ENCODE measurements around the gene CPB2. TPM values are rescaled to one million over a fixed set of nuclear protein-coding genes. Genes with fewer than 3 reads are reported as not detected.

CPB2 gene
- total RNA-seq, 2 donors from 2014 or later: 0.85 TPM; not detected in 1

DNA sequence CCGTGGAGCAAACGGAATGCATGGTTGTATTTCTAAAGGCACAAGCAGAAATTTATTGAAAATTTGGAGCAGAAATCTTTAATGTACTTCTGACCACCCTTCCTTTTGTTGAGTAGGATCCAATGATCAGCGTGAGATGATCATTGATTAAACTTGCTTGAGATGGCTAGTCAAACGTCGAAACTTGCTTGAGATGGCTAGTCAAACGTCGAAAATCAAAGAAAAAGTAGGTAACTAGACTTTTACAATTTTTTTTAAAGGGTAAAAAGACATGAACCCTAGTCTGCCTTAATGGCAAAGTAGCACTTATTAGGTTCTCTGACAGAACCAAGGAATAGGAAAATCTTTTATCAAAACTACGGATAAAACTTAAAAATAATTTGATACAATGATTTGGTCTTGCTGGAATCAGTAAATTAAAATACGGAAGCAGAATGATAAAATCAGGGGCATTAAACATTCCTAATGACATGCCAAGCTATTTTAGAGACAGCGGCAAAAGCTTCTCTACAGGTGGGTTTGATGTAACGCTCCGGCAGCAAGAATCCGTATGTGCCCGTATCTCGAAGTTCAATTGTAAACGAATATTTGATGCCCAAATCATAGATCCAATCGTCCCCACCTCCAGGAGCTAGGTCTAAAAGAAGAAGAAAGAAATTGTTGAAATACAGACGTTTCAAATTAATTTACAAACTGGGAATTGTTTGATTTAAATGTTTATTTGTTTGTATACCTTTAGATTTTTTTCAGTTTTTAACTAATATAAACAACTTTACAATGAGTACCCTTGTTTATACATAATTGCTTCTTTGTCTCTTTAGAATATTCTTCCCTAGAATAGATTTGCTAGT, 51.4 kb downstream of the CPB2 start:
- no peak for DNase-seq (ENCODE audit: low spot score)
- Histone ChIP-seq H3K27me3 (replicated peaks; ENCODE audit: insufficient read depth) (no peaks in the 10 kb centered on the region), H3K4me1 (replicated peaks) (no peaks in the 10 kb centered on the region), H3K9me3 (no peaks in the 10 kb centered on the region), H3K27ac (peak overlapping the region; percentile 88), H3K36me3 (no peaks in the 10 kb centered on the region), H3K4me3 (peak overlapping the region; percentile 74 to 97)
- no peak for TF ChIP-seq POLR2AphosphoS5 (IDR thresholded peaks at IDR 0.05)
- 21% methylated on average over 18 of the region's 18 CpGs for WGBS
- intact Hi-C loops (cut with DNase I): no loop called here

- Histone ChIP-seq H3K27ac (peak within 1 kb of the TSS; percentile 88), H3K36me3 (no peaks in the 10 kb centered on the region), H3K9me3 (no peaks in the 10 kb centered on the region), H3K27me3 (replicated peaks; ENCODE audit: insufficient read depth) (no peaks in the 10 kb centered on the region), H3K4me3 (peak within 1 kb of the TSS; percentile 74 to 97), H3K4me1 (replicated peaks) (no peaks in the 10 kb centered on the region)
- under 1% methylated on average over 57 of the region's 57 CpGs for WGBS
- intact Hi-C loops (cut with DNase I): no loop called here
- TF ChIP-seq CTCF (IDR thresholded peaks at IDR 0.05): peak in 3 of 4 experiments; percentile 21 to 71 (median 62)
- TF ChIP-seq POLR2A (IDR thresholded peaks at IDR 0.05): peak; percentile 30
- peak; percentile 96 for TF ChIP-seq POLR2AphosphoS5 (IDR thresholded peaks at IDR 0.05)
- DNase-seq (ENCODE audit: low spot score): peak; percentile 95
These were observed 52.3 kb downstream of the CPB2 start, which contains the start of gene ZC3H13 for GRCh38 chr13:46052319-46053161. Gene ZC3H13 (minus strand): TSS chr13:46052746. CDS start chr13:46045507, 7,239 bp downstream.

DNA sequence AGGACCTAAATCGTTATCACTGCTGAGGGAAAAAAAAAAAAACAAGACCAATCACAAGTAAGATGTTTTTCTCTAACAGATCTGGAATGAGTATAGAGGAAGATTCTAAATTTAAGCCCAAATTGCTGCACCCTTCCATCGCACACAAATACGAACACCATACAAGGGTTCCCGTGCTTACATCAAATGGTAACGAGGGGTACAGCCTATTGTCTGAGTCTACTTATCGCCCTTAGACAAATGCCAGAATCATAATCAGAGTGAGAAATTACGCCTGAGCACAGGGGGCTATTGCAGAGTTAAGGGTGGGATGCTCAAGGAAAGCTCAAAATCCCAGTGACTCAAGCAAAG, 52.9 kb downstream of the CPB2 start:
- Histone ChIP-seq H3K9me3 (no peaks in the 10 kb centered on the region), H3K27ac (peak overlapping the region; percentile 88), H3K36me3 (no peaks in the 10 kb centered on the region), H3K27me3 (replicated peaks; ENCODE audit: insufficient read depth) (no peaks in the 10 kb centered on the region), H3K4me3 (peak overlapping the region; percentile 74 to 97), H3K4me1 (replicated peaks) (no peaks in the 10 kb centered on the region)
- no peak for DNase-seq (ENCODE audit: low spot score)
- under 1% methylated on average over 7 of the region's 7 CpGs for WGBS
- intact Hi-C loops (cut with DNase I): no loop called here
- TF ChIP-seq POLR2AphosphoS5 (IDR thresholded peaks at IDR 0.05) (no peak), CTCF (IDR thresholded peaks at IDR 0.05) (no peak), POLR2A (IDR thresholded peaks at IDR 0.05) (no peak)

DNA sequence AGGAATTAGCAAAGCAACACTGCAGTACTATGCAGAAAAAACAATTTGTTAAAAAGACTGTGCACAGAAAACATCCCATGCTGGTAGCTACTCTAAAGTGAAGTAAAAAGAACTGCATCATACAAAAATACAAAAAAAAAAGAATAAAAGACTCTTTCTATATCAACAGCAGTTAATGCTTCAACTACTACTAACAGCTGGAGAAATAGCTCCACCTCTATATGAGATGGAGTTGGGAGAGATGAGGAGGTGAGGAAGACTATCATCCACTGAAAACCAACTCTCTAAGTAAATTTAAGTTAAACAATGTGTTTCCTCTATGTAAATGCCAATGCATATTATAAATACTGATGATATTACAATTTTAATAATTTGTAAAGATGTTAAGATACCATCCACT, 54.1 kb downstream of the CPB2 start:
- H3K36me3 ChIP-seq: no peaks in the 10 kb centered on the region
- no peaks in the 10 kb centered on the region for H3K27me3 ChIP-seq (replicated peaks; ENCODE audit: insufficient read depth)
- H3K4me3 ChIP-seq: no peak overlapping the region
- no peak for TF ChIP-seq POLR2AphosphoS5 (IDR thresholded peaks at IDR 0.05)
- no peak for TF ChIP-seq POLR2A (IDR thresholded peaks at IDR 0.05)
- TF ChIP-seq CTCF (IDR thresholded peaks at IDR 0.05): no peak
- H3K4me1 ChIP-seq (replicated peaks): no peaks in the 10 kb centered on the region
- no peak for DNase-seq (ENCODE audit: low spot score)
- intact Hi-C loops (cut with DNase I): no loop called here
- H3K27ac ChIP-seq: no peak overlapping the region
- no peaks in the 10 kb centered on the region for H3K9me3 ChIP-seq

DNA sequence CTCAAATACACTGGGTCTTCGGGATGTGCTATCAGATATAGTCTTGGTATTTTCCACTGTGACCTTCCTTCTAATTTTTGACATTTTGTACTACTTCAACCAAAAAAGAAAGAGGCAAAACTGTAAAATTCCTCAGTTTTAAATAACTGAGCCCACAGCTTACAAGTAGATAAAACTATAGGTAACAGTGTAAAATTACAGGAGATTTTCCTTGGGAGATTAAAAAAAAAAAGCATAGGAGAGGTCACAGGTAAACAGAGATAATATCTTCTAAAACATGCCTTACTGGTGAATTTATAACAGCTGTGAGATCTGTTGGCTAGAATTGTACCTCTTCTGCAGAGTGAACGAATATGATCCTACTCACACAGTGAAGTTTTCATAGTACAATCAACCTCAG, 59.4 kb downstream of the CPB2 start:
- Histone ChIP-seq H3K36me3 (no peaks in the 10 kb centered on the region), H3K27me3 (replicated peaks; ENCODE audit: insufficient read depth) (no peaks in the 10 kb centered on the region), H3K9me3 (no peaks in the 10 kb centered on the region), H3K27ac (no peak overlapping the region), H3K4me3 (no peak overlapping the region), H3K4me1 (replicated peaks) (no peaks in the 10 kb centered on the region)
- 34% methylated on average over 2 of the region's 2 CpGs for WGBS
- TF ChIP-seq POLR2A (IDR thresholded peaks at IDR 0.05): no peak
- TF ChIP-seq CTCF (IDR thresholded peaks at IDR 0.05): no peak
- no peak for TF ChIP-seq POLR2AphosphoS5 (IDR thresholded peaks at IDR 0.05)
- DNase-seq (ENCODE audit: low spot score): no peak
- intact Hi-C loops (cut with DNase I): no loop called here

Measured in prostate gland (tissue), 2 donors.